GM23338 (cell line): ENCODE data around the gene TRAPPC3L. TPM values are rescaled to one million over a fixed set of nuclear protein-coding genes. Genes with fewer than 3 reads are reported as not detected.

ENCODE experiments used
- ATAC-seq: fragments of 200-7000 bp; cut with Tn5 transposase; 3 replicates; pipeline ENCODE4 v1.9.1; 2020
- DNase-seq: peaks from one replicate; pipeline ENCODE4 v3.0.0-alpha.2; 2015; ENCODE audit warnings: low spot score
- H2AFZ ChIP-seq: fragments of 200-600 bp; sonication (generic); 2 replicates; pipeline ENCODE4 v1.8.0; 2016; ENCODE audit warnings: antibody characterized with exemption, mild to moderate bottlenecking, moderate library complexity
- H3F3A ChIP-seq: fragments of 200-600 bp; sonication (generic); replicated peaks from 2 replicates; pipeline ENCODE4 v1.8.0; 2017; ENCODE audit warnings: antibody characterized with exemption, mixed run types, low read depth
- H3K27ac ChIP-seq: fragments of 200-600 bp; sonication (generic); 2 replicates; pipeline ENCODE4 v1.6.1; 2016; ENCODE audit warnings: low read depth
- H3K27me3 ChIP-seq: fragments of 200-600 bp; sonication (generic); 2 replicates; pipeline ENCODE4 v1.8.0; 2016; ENCODE audit warnings: mild to moderate bottlenecking, mixed run types, moderate library complexity; ENCODE audit not compliant: insufficient read depth
- H3K36me3 ChIP-seq: fragments of 200-600 bp; sonication (generic); 2 replicates; pipeline ENCODE4 v1.8.0; 2016; ENCODE audit warnings: mild to moderate bottlenecking; ENCODE audit not compliant: insufficient read depth
- H3K4me1 ChIP-seq: fragments of 200-600 bp; sonication (generic); 2 replicates; pipeline ENCODE4 v1.8.0; 2016; ENCODE audit warnings: mild to moderate bottlenecking, moderate library complexity; ENCODE audit not compliant: insufficient read depth
- H3K4me2 ChIP-seq: fragments of 200-600 bp; sonication (generic); 2 replicates; pipeline ENCODE4 v1.7.1; 2017; ENCODE audit warnings: mixed run types
- H3K4me3 ChIP-seq: fragments of 200-600 bp; sonication (generic); 2 replicates; pipeline ENCODE4 v1.6.1; 2016; ENCODE audit warnings: mixed run types
- H3K79me2 ChIP-seq: fragments of 200-600 bp; sonication (generic); replicated peaks from 2 replicates; pipeline ENCODE4 v1.8.0; 2017; ENCODE audit warnings: mild to moderate bottlenecking; ENCODE audit not compliant: insufficient read depth
- H3K9me2 ChIP-seq: fragments of 200-600 bp; sonication (generic); 2 replicates; pipeline ENCODE4 v1.8.0; 2017; ENCODE audit not compliant: insufficient read depth
- H4K20me1 ChIP-seq: fragments of 200-600 bp; sonication (generic); replicated peaks from 2 replicates; pipeline ENCODE4 v1.8.0; 2017; ENCODE audit warnings: mild to moderate bottlenecking; ENCODE audit not compliant: insufficient read depth
- H3K27ac Mint-ChIP-seq: 2 replicates; pipeline ENCODE4 v1.8.0; 2020; ENCODE audit warnings: inconsistent platforms, mild to moderate bottlenecking, moderate library complexity, mixed read lengths
- H3K27me3 Mint-ChIP-seq: 3 replicates; pipeline ENCODE4 v1.8.0; 2022; ENCODE audit warnings: low read depth, mild to moderate bottlenecking, moderate library complexity, mixed read lengths, inconsistent platforms; ENCODE audit not compliant: insufficient read depth, poor library complexity
- H3K36me3 Mint-ChIP-seq: 3 replicates; pipeline ENCODE4 v1.8.0; 2021; ENCODE audit warnings: low read depth, mild to moderate bottlenecking, inconsistent platforms, moderate library complexity, mixed read lengths
- H3K4me1 Mint-ChIP-seq: 3 replicates; pipeline ENCODE4 v1.8.0; 2020; ENCODE audit warnings: mild to moderate bottlenecking, inconsistent platforms, mixed read lengths
- H3K4me3 Mint-ChIP-seq: 3 replicates; pipeline ENCODE4 v1.8.0; 2021; ENCODE audit warnings: moderate library complexity, mild to moderate bottlenecking, inconsistent platforms, mixed read lengths
- H3K9me3 Mint-ChIP-seq: 3 replicates; pipeline ENCODE4 v1.8.0; 2020; ENCODE audit warnings: moderate library complexity, mild to moderate bottlenecking, inconsistent platforms, mixed read lengths
- CREB1 ChIP-seq: fragments of 250-450 bp; sonication (Bioruptor Pico); IDR thresholded peaks from 2 replicates; pipeline ENCODE4 v1.5.0; 2020; ENCODE audit warnings: low read depth, mild to moderate bottlenecking, moderate library complexity
- EZH2phosphoT487 ChIP-seq: fragments of 200-600 bp; sonication (generic); IDR thresholded peaks from one replicate; pipeline ENCODE4 v1.8.1; 2018; ENCODE audit warnings: antibody characterized with exemption; ENCODE audit not compliant: unreplicated experiment
- JUNB ChIP-seq: IDR thresholded peaks from one replicate; pipeline ENCODE4 v1.6.1; 2016; ENCODE audit warnings: antibody characterized with exemption; ENCODE audit not compliant: unreplicated experiment
- POLR2AphosphoS5 ChIP-seq: IDR thresholded peaks from 2 replicates; pipeline ENCODE4 v1.6.1; 2016; ENCODE audit warnings: antibody characterized with exemption, low read depth
- STAT1 ChIP-seq: IDR thresholded peaks from one replicate; pipeline ENCODE4 v1.6.1; 2016; ENCODE audit warnings: antibody characterized with exemption; ENCODE audit not compliant: unreplicated experiment
- ZNF114 ChIP-seq: fragments of 250-450 bp; sonication (Bioruptor Pico); IDR thresholded peaks from 2 replicates; pipeline ENCODE4 v1.5.0; 2020; ENCODE audit warnings: mild to moderate bottlenecking, moderate library complexity
- ZNF331 ChIP-seq: fragments of 250-450 bp; sonication (Bioruptor Pico); IDR thresholded peaks from 2 replicates; pipeline ENCODE4 v1.5.0; 2020; ENCODE audit warnings: low read depth, mild to moderate bottlenecking, moderate library complexity
- polyA plus RNA-seq: library from polyadenylated mRNA; unstranded; fragments of >200 nt; fragmentation: Nextera tagmentation; extraction: Ambion mirVana; gene quantifications from 2 replicates; pipeline ENCODE4 v1.2.1, GENCODE V29; 2016
- total RNA-seq: library from RNA; depleted of rRNA; stranded (reverse); fragments of >200 nt; shearing (Covaris generic); gene quantifications from 2 replicates; pipeline ENCODE4 v1.2.3, GENCODE V29; 2014
- TF ChIP-seq, protein P1 (sequence below): fragments of 250-450 bp; sonication (Bioruptor Pico); IDR thresholded peaks from 2 replicates; pipeline ENCODE4 v1.5.0; 2020; ENCODE audit warnings: mild to moderate bottlenecking, moderate library complexity
- TF ChIP-seq, protein P2 (sequence below): IDR thresholded peaks from 2 replicates; pipeline ENCODE4 v1.6.1; 2016; ENCODE audit warnings: antibody characterized with exemption
- TF ChIP-seq, protein P3 (sequence below): IDR thresholded peaks from one replicate; pipeline ENCODE4 v1.6.1; 2018; ENCODE audit warnings: antibody characterized with exemption; ENCODE audit not compliant: unreplicated experiment

The TRAPPC3L gene
- total and polyA plus RNA-seq, 2 experiments from 2014 or later = not detected

DNA sequence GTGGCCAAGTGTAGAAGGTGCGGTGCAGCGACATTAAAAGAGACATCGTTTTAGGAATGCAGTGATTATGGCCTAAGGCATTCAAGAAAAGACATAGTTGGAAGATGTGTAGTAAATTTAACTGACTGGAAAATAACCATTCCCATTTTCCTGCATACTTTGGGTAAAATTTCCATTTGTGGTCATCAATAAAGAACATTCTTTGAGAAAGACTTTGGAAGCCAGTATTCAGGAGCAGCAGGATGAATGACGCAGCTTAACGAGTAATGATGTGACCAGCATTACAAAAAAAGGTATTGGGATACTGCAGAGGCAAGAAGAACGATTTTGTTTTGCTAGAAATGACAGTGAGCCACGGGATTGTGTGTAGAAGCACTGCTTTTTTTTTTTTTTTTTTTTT lies 18.8 kb upstream of the TRAPPC3L start (continued):
- TF ChIP-seq, protein P1, sequence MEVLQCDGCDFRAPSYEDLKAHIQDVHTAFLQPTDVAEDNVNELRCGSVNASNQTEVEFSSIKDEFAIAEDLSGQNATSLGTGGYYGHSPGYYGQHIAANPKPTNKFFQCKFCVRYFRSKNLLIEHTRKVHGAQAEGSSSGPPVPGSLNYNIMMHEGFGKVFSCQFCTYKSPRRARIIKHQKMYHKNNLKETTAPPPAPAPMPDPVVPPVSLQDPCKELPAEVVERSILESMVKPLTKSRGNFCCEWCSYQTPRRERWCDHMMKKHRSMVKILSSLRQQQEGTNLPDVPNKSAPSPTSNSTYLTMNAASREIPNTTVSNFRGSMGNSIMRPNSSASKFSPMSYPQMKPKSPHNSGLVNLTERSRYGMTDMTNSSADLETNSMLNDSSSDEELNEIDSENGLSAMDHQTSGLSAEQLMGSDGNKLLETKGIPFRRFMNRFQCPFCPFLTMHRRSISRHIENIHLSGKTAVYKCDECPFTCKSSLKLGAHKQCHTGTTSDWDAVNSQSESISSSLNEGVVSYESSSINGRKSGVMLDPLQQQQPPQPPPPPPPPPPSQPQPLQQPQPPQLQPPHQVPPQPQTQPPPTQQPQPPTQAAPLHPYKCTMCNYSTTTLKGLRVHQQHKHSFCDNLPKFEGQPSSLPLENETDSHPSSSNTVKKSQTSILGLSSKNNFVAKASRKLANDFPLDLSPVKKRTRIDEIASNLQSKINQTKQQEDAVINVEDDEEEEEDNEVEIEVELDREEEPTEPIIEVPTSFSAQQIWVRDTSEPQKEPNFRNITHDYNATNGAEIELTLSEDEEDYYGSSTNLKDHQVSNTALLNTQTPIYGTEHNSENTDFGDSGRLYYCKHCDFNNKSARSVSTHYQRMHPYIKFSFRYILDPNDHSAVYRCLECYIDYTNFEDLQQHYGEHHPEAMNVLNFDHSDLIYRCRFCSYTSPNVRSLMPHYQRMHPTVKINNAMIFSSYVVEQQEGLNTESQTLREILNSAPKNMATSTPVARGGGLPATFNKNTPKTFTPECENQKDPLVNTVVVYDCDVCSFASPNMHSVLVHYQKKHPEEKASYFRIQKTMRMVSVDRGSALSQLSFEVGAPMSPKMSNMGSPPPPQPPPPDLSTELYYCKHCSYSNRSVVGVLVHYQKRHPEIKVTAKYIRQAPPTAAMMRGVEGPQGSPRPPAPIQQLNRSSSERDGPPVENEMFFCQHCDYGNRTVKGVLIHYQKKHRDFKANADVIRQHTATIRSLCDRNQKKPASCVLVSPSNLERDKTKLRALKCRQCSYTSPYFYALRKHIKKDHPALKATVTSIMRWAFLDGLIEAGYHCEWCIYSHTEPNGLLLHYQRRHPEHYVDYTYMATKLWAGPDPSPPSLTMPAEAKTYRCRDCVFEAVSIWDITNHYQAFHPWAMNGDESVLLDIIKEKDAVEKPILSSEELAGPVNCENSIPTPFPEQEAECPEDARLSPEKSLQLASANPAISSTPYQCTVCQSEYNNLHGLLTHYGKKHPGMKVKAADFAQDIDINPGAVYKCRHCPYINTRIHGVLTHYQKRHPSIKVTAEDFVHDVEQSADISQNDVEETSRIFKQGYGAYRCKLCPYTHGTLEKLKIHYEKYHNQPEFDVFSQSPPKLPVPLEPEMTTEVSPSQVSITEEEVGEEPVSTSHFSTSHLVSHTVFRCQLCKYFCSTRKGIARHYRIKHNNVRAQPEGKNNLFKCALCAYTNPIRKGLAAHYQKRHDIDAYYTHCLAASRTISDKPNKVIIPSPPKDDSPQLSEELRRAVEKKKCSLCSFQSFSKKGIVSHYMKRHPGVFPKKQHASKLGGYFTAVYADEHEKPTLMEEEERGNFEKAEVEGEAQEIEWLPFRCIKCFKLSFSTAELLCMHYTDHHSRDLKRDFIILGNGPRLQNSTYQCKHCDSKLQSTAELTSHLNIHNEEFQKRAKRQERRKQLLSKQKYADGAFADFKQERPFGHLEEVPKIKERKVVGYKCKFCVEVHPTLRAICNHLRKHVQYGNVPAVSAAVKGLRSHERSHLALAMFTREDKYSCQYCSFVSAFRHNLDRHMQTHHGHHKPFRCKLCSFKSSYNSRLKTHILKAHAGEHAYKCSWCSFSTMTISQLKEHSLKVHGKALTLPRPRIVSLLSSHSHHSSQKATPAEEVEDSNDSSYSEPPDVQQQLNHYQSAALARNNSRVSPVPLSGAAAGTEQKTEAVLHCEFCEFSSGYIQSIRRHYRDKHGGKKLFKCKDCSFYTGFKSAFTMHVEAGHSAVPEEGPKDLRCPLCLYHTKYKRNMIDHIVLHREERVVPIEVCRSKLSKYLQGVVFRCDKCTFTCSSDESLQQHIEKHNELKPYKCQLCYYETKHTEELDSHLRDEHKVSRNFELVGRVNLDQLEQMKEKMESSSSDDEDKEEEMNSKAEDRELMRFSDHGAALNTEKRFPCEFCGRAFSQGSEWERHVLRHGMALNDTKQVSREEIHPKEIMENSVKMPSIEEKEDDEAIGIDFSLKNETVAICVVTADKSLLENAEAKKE (CRISPR knock-in tag) = no peak
- TF ChIP-seq, protein P2, sequence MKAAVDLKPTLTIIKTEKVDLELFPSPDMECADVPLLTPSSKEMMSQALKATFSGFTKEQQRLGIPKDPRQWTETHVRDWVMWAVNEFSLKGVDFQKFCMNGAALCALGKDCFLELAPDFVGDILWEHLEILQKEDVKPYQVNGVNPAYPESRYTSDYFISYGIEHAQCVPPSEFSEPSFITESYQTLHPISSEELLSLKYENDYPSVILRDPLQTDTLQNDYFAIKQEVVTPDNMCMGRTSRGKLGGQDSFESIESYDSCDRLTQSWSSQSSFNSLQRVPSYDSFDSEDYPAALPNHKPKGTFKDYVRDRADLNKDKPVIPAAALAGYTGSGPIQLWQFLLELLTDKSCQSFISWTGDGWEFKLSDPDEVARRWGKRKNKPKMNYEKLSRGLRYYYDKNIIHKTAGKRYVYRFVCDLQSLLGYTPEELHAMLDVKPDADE = no peak
- no peak for TF ChIP-seq EZH2phosphoT487

DNA sequence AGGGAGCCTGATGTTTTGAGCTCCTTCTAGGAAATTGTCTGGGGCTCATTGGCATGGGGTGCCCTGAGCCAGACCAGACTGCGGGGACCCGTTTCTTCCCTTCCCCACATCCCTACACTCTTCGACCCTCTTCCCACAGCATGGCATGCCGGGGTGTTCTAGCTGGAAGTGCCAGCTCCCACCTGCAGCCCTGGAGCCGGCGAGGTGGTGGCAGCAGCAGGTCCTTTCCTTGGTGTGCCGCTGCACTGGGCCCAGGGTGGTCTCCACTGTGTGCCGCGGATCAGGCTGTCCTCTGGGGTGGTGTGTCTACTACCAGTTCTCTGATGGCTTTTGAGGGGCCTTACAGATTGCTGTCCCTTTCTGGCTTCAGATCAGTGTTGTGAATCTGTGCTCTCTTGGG lies 18.3 kb upstream of the TRAPPC3L start:
- Histone ChIP-seq H4K20me1 (no peaks in the 10 kb centered on the region), H3K27ac (no peak overlapping the region), H3K4me1 (no peaks in the 10 kb centered on the region), H3K27me3 (no peaks in the 10 kb centered on the region), H2AFZ (no peak overlapping the region), H3K4me3 (no peak overlapping the region), H3K4me2 (no peak overlapping the region), H3K9me2 (no peaks in the 10 kb centered on the region), H3K36me3 (no peaks in the 10 kb centered on the region), H3K79me2 (no peaks in the 10 kb centered on the region), H3F3A (no peaks in the 10 kb centered on the region)
- H3K9me3 Mint-ChIP-seq = no peaks in the 10 kb centered on the region
- ATAC-seq (no peak), DNase-seq (no peak)
- H3K4me3 Mint-ChIP-seq = no peak overlapping the region
- H3K27me3 Mint-ChIP-seq = no peaks in the 10 kb centered on the region
- no peak overlapping the region for H3K27ac Mint-ChIP-seq
- no peaks in the 10 kb centered on the region for H3K36me3 Mint-ChIP-seq
- no peak for TF ChIP-seq ZNF114
- TF ChIP-seq CREB1 (CRISPR knock-in tag) = no peak
- no peak for TF ChIP-seq STAT1
- TF ChIP-seq, protein P3, sequence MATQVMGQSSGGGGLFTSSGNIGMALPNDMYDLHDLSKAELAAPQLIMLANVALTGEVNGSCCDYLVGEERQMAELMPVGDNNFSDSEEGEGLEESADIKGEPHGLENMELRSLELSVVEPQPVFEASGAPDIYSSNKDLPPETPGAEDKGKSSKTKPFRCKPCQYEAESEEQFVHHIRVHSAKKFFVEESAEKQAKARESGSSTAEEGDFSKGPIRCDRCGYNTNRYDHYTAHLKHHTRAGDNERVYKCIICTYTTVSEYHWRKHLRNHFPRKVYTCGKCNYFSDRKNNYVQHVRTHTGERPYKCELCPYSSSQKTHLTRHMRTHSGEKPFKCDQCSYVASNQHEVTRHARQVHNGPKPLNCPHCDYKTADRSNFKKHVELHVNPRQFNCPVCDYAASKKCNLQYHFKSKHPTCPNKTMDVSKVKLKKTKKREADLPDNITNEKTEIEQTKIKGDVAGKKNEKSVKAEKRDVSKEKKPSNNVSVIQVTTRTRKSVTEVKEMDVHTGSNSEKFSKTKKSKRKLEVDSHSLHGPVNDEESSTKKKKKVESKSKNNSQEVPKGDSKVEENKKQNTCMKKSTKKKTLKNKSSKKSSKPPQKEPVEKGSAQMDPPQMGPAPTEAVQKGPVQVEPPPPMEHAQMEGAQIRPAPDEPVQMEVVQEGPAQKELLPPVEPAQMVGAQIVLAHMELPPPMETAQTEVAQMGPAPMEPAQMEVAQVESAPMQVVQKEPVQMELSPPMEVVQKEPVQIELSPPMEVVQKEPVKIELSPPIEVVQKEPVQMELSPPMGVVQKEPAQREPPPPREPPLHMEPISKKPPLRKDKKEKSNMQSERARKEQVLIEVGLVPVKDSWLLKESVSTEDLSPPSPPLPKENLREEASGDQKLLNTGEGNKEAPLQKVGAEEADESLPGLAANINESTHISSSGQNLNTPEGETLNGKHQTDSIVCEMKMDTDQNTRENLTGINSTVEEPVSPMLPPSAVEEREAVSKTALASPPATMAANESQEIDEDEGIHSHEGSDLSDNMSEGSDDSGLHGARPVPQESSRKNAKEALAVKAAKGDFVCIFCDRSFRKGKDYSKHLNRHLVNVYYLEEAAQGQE = no peak
- TF ChIP-seq ZNF331 (CRISPR knock-in tag) = no peak
- TF ChIP-seq JUNB = no peak
- TF ChIP-seq POLR2AphosphoS5 = no peak
- no peaks in the 10 kb centered on the region; the same call in 2 of the 3 replicates for H3K4me1 Mint-ChIP-seq
